Activated CD4-positive, alpha-beta T cell treated with anti-CD3 and anti-CD28 coated beads, Interleukin-2, amount 10 ng/mL, durations not matched to agents 7 days and 5 days (primary cell): Measurements from ENCODE around the gene IFRD2. TPM values are rescaled to one million over a fixed set of nuclear protein-coding genes. Genes with fewer than 3 reads are reported as not detected.

ENCODE experiments used
- CTCF ChIA-PET: fragments of 350-600 bp; sonication (Branson Sonifier 250); formaldehyde crosslinking; loops from one replicate; lab custom pipeline; 2021; ENCODE audit warnings: antibody characterized with exemption; lab: Charles Lee
- POLR2A ChIA-PET: fragments of 350-600 bp; sonication (Branson Sonifier 250); formaldehyde crosslinking; loops from one replicate; lab custom pipeline; 2021; ENCODE audit warnings: antibody characterized with exemption; lab: Charles Lee
- DNase-seq: peaks from one replicate; pipeline ENCODE4 v3.0.0-alpha.2; 2020
- H3K27ac Mint-ChIP-seq: one replicate; pipeline ENCODE4 v1.8.0; 2021; ENCODE audit warnings: mild to moderate bottlenecking, moderate library complexity, mixed read lengths
- H3K27me3 Mint-ChIP-seq: one replicate; pipeline ENCODE4 v1.8.0; 2021; ENCODE audit warnings: mixed read lengths
- H3K36me3 Mint-ChIP-seq: one replicate; pipeline ENCODE4 v1.8.0; 2021; ENCODE audit warnings: low read depth, mixed read lengths
- H3K4me1 Mint-ChIP-seq: one replicate; pipeline ENCODE4 v1.8.0; 2021; ENCODE audit warnings: mixed read lengths
- H3K4me3 Mint-ChIP-seq: one replicate; pipeline ENCODE4 v1.8.0; 2021; ENCODE audit warnings: mild to moderate bottlenecking, moderate library complexity, mixed read lengths
- H3K9me3 Mint-ChIP-seq: one replicate; pipeline ENCODE4 v1.8.0; 2021; ENCODE audit warnings: mixed read lengths
- total RNA-seq, 2 experiments: library from RNA; stranded (reverse); gene quantifications; one replicate each; pipeline ENCODE4 v1.2.3, GENCODE V29; 2021

Gene IFRD2
- 10 to 100 TPM; 59.4 to 66.0 TPM for total RNA-seq

GRCh38 chr3:50292159-50293078 lies at the start of gene IFRD2:
IFRD2 (minus strand) TSS chr3:50292429; CDS start chr3:50292274, 155 bp downstream.
- CTCF ChIA-PET: interaction anchor here (0.6 to 3.8 kb wide), 11 partner anchors 11 to 468 kb away, joined by 3 to 11 read pairs (median 4); partner anchors contain the start of gene RASSF1

GRCh38 chr3:50341537-50341936 lies 49.3 kb upstream of the IFRD2 start:
- H3K4me1 Mint-ChIP-seq: peaks cover 52% of the 10 kb centered on the region
- H3K27me3 Mint-ChIP-seq: no peaks in the 10 kb centered on the region
- ChIA-PET POLR2A (interaction anchor here (2.2 kb wide), 1 partner anchor 9 kb away, joined by 11 read pairs; the partner anchor contains the start of genes CYB561D2 and NPRL2), CTCF (interaction anchor here (1.1 to 2.3 kb wide), 3 partner anchors 8 to 42 kb away, joined by 3 to 13 read pairs (median 3); partner anchors contain the start of genes CYB561D2, HYAL3, NAA80 and NPRL2)
- no peak for DNase-seq
- H3K27ac Mint-ChIP-seq: peak overlapping the region; percentile 95
- peaks cover 29% of the 10 kb centered on the region for H3K36me3 Mint-ChIP-seq
- H3K4me3 Mint-ChIP-seq: peak overlapping the region; percentile 87
- H3K9me3 Mint-ChIP-seq: no peaks in the 10 kb centered on the region

More at GRCh38 chr3:50292159-50293078, at the start of gene IFRD2:
- POLR2A ChIA-PET: interaction anchor here (0.6 kb wide), 1 partner anchor 863 kb away, joined by 3 read pairs; the partner anchor contains the start of gene NICN1
- peak; percentile 98 for DNase-seq
- H3K9me3 Mint-ChIP-seq: no peaks in the 10 kb centered on the region
- H3K36me3 Mint-ChIP-seq: peaks cover 1% of the 10 kb centered on the region
- H3K4me1 Mint-ChIP-seq: peaks cover 27% of the 10 kb centered on the region
- H3K4me3 Mint-ChIP-seq: peak within 1 kb of the TSS; percentile 88
- no peaks in the 10 kb centered on the region for H3K27me3 Mint-ChIP-seq
- H3K27ac Mint-ChIP-seq: peak within 1 kb of the TSS; percentile 95

- DNase-seq: peak; percentile 80
- peaks cover 53% of the 10 kb centered on the region for H3K4me1 Mint-ChIP-seq
- no peaks in the 10 kb centered on the region for H3K27me3 Mint-ChIP-seq
- peak within 1 kb of the TSS; percentile 95 for H3K27ac Mint-ChIP-seq
- no peaks in the 10 kb centered on the region for H3K9me3 Mint-ChIP-seq
- ChIA-PET POLR2A (interaction anchor here (2.2 kb wide), 1 partner anchor 10 kb away, joined by 11 read pairs; the partner anchor contains the start of genes CYB561D2 and NPRL2), CTCF (interaction anchor here (0.6 to 2.3 kb wide), 6 partner anchors 9 to 60 kb away, joined by 3 to 13 read pairs (median 3); partner anchors contain the start of genes CYB561D2, HYAL3, NAA80 and NPRL2)
- H3K4me3 Mint-ChIP-seq: peak within 1 kb of the TSS; percentile 87
- H3K36me3 Mint-ChIP-seq: peaks cover 37% of the 10 kb centered on the region
These were observed 48.5 kb upstream of the IFRD2 start, which contains the start of gene RASSF1 for GRCh38 chr3:50340448-50341329. RASSF1 (minus strand) TSS chr3:50340836; CDS start chr3:50340805, 31 bp downstream.

- no peaks in the 10 kb centered on the region for H3K9me3 Mint-ChIP-seq
- CTCF ChIA-PET: interaction anchor here (0.6 to 2.3 kb wide), 4 partner anchors 10 to 60 kb away, joined by 3 to 13 read pairs (median 4); partner anchors contain the start of genes CYB561D2, NPRL2 and TUSC2
- peaks cover 54% of the 10 kb centered on the region for H3K4me1 Mint-ChIP-seq
- H3K4me3 Mint-ChIP-seq: peak overlapping the region; percentile 87
- no peak for DNase-seq
- POLR2A ChIA-PET: interaction anchor here (2.2 kb wide), 1 partner anchor 10 kb away, joined by 11 read pairs; the partner anchor contains the start of genes CYB561D2 and NPRL2
- H3K36me3 Mint-ChIP-seq: peaks cover 42% of the 10 kb centered on the region
- no peaks in the 10 kb centered on the region for H3K27me3 Mint-ChIP-seq
- peak overlapping the region; percentile 95 for H3K27ac Mint-ChIP-seq
These were observed 47.9 kb upstream of the IFRD2 start for GRCh38 chr3:50340147-50340447.

- H3K27ac Mint-ChIP-seq: peak overlapping the region; percentile 95
- peaks cover 42% of the 10 kb centered on the region for H3K36me3 Mint-ChIP-seq
- POLR2A ChIA-PET: interaction anchor here (1.3 kb wide), 1 partner anchor 10 kb away, joined by 4 read pairs; the partner anchor contains the start of genes CYB561D2 and NPRL2
- H3K4me1 Mint-ChIP-seq: peaks cover 56% of the 10 kb centered on the region
- H3K9me3 Mint-ChIP-seq: no peaks in the 10 kb centered on the region
- CTCF ChIA-PET: interaction anchor here (0.6 to 9.2 kb wide), 3 partner anchors 8 to 69 kb away, joined by 3 to 76 read pairs (median 3); partner anchors contain the start of genes CYB561D2, NPRL2 and ZMYND10
- no peak for DNase-seq
- peak overlapping the region; percentile 87 for H3K4me3 Mint-ChIP-seq
- no peaks in the 10 kb centered on the region for H3K27me3 Mint-ChIP-seq
These were observed 47.4 kb upstream of the IFRD2 start for GRCh38 chr3:50339485-50340146.

GRCh38 chr3:50338965-50339364 lies 46.7 kb upstream of the IFRD2 start:
- ChIA-PET CTCF (interaction anchor here (0.7 to 9.2 kb wide), 7 partner anchors 9 to 92 kb away, joined by 3 to 76 read pairs (median 7); partner anchors contain the start of genes CYB561D2, HYAL3, IFRD2 and NAA80), POLR2A (interaction anchor here (0.6 to 1.3 kb wide), 2 partner anchors 11 to 263 kb away, joined by 4 read pairs; partner anchors contain the start of genes CYB561D2 and NPRL2)
- no peak for DNase-seq
- H3K36me3 Mint-ChIP-seq: peaks cover 46% of the 10 kb centered on the region
- H3K27me3 Mint-ChIP-seq: no peaks in the 10 kb centered on the region
- H3K4me1 Mint-ChIP-seq: peaks cover 61% of the 10 kb centered on the region
- H3K4me3 Mint-ChIP-seq: peak overlapping the region; percentile 87
- peak overlapping the region; percentile 95 for H3K27ac Mint-ChIP-seq
- no peaks in the 10 kb centered on the region for H3K9me3 Mint-ChIP-seq

- H3K27ac Mint-ChIP-seq: peak overlapping the region; percentile 95
- ChIA-PET CTCF (interaction anchor here (0.9 to 9.2 kb wide), 14 partner anchors 9 to 279 kb away, joined by 3 to 76 read pairs (median 5); partner anchors contain the start of genes CYB561D2, GNAI2, HYAL2 and HYAL3), POLR2A (interaction anchor here (0.7 to 1.7 kb wide), 6 partner anchors 9 to 276 kb away, joined by 3 to 11 read pairs (median 4); partner anchors contain the start of genes CISH, CYB561D2, HYAL3 and NAA80)
- H3K36me3 Mint-ChIP-seq: peaks cover 59% of the 10 kb centered on the region
- DNase-seq: peak; percentile 97
- peaks cover 67% of the 10 kb centered on the region for H3K4me1 Mint-ChIP-seq
- no peaks in the 10 kb centered on the region for H3K27me3 Mint-ChIP-seq
- H3K9me3 Mint-ChIP-seq: no peaks in the 10 kb centered on the region
- peak overlapping the region; percentile 87 for H3K4me3 Mint-ChIP-seq
These were observed 45.1 kb upstream of the IFRD2 start for GRCh38 chr3:50337175-50337861.

GRCh38 chr3:50336452-50337174 lies 44.4 kb upstream of the IFRD2 start:
- no peak for DNase-seq
- CTCF ChIA-PET: interaction anchor here (0.6 to 9.2 kb wide), 16 partner anchors 9 to 279 kb away, joined by 3 to 76 read pairs (median 5); partner anchors contain the start of genes CYB561D2, GNAI2, HYAL2 and HYAL3
- Mint-ChIP-seq H3K27ac (peak overlapping the region; percentile 95), H3K4me1 (peaks cover 63% of the 10 kb centered on the region), H3K4me3 (peak overlapping the region; percentile 87), H3K9me3 (no peaks in the 10 kb centered on the region), H3K36me3 (peaks cover 64% of the 10 kb centered on the region), H3K27me3 (no peaks in the 10 kb centered on the region)
- POLR2A ChIA-PET: interaction anchor here (0.8 to 1.7 kb wide), 5 partner anchors 9 to 277 kb away, joined by 3 to 11 read pairs (median 4); partner anchors contain the start of genes CISH, CYB561D2, HYAL3 and NAA80

GRCh38 chr3:50334339-50335075 lies 42.3 kb upstream of the IFRD2 start:
- Mint-ChIP-seq H3K36me3 (peaks cover 77% of the 10 kb centered on the region), H3K4me3 (peak overlapping the region; percentile 51), H3K27ac (peak overlapping the region; percentile 88), H3K27me3 (no peaks in the 10 kb centered on the region), H3K4me1 (peaks cover 50% of the 10 kb centered on the region), H3K9me3 (no peaks in the 10 kb centered on the region)
- CTCF ChIA-PET: interaction anchor here (1.1 to 9.2 kb wide), 5 partner anchors 11 to 106 kb away, joined by 3 to 76 read pairs (median 4); partner anchors contain the start of genes CYB561D2, HYAL2, NPRL2 and ZMYND10
- no peak for DNase-seq
- POLR2A ChIA-PET: no interaction called here
